Muscle of arm (tissue), 14 donors: ENCODE data around the gene CAT. TPM values are rescaled to one million over a fixed set of nuclear protein-coding genes. Genes with fewer than 3 reads are reported as not detected.

Experiments used
- DNase-seq: peaks from one replicate; pipeline ENCODE4 v3.0.0-alpha.2; 2013
- long read RNA-seq, 11 donors: transcript quantifications; one replicate each; lab custom pipeline, GENCODE V29; 2026
- polyA plus RNA-seq, 12 donors: library from polyadenylated mRNA; unstranded; fragments of 120-200 nt; gene quantifications; one replicate each; pipeline ENCODE4 v1.2.1, GENCODE V29; 2013; ENCODE audit not compliant: insufficient read length in 12 of 12

The CAT gene
- 10 to 100 TPM in 11 of 12 donors, not detected in 1; 55.6 to 84.2 (median 67.3) TPM for polyA plus RNA-seq
- long read RNA-seq, donor 1, transcript CAT-205 (2 exons, 508 nt): minor isoform, 6 of 65 reads
- long read RNA-seq, donor 1, transcript CAT-201 (13 exons, 2,302 nt): major isoform, 30 of 65 reads
- long read RNA-seq, donor 1, partial matches to known transcripts: 29 of 65 reads
- long read RNA-seq, donor 1, other reads (novel, unspliced or antisense): 0 of 65 reads
- long read RNA-seq, donor 2, transcript CAT-201 (13 exons, 2,302 nt): major isoform, 40 of 42 reads
- long read RNA-seq, donor 2, partial matches to known transcripts: 0 of 42 reads
- long read RNA-seq, donor 2, other reads (novel, unspliced or antisense): 0 of 42 reads
- long read RNA-seq, donor 3, transcript CAT-201 (13 exons, 2,302 nt): major isoform, 10 of 17 reads
- long read RNA-seq, donor 3, partial matches to known transcripts: 7 of 17 reads
- long read RNA-seq, donor 3, other reads (novel, unspliced or antisense): 0 of 17 reads
- long read RNA-seq, donor 4, transcript CAT-201 (13 exons, 2,302 nt): major isoform, 5 of 6 reads
- long read RNA-seq, donor 4, partial matches to known transcripts: 0 of 6 reads
- long read RNA-seq, donor 4, other reads (novel, unspliced or antisense): 0 of 6 reads
- long read RNA-seq, donor 5: 0 reads
- long read RNA-seq, donor 6, transcript CAT-201 (13 exons, 2,302 nt): major isoform, 10 of 21 reads
- long read RNA-seq, donor 6, partial matches to known transcripts: 11 of 21 reads
- long read RNA-seq, donor 6, other reads (novel, unspliced or antisense): 0 of 21 reads
- long read RNA-seq, donor 7, transcript CAT-201 (13 exons, 2,302 nt): major isoform, 7 of 7 reads
- long read RNA-seq, donor 7, partial matches to known transcripts: 0 of 7 reads
- long read RNA-seq, donor 7, other reads (novel, unspliced or antisense): 0 of 7 reads
- long read RNA-seq, donor 8, transcript CAT-201 (13 exons, 2,302 nt): major isoform, 22 of 38 reads
- long read RNA-seq, donor 8, partial matches to known transcripts: 14 of 38 reads
- long read RNA-seq, donor 8, other reads (novel, unspliced or antisense): 0 of 38 reads
- long read RNA-seq, donor 9, transcript CAT-201 (13 exons, 2,302 nt): major isoform, 9 of 9 reads
- long read RNA-seq, donor 9, partial matches to known transcripts: 0 of 9 reads
- long read RNA-seq, donor 9, other reads (novel, unspliced or antisense): 0 of 9 reads
- long read RNA-seq, donor 10, transcript CAT-201 (13 exons, 2,302 nt): major isoform, 18 of 24 reads
- long read RNA-seq, donor 10, partial matches to known transcripts: 5 of 24 reads
- long read RNA-seq, donor 10, other reads (novel, unspliced or antisense): 0 of 24 reads
- long read RNA-seq, donor 11, transcript CAT-201 (13 exons, 2,302 nt): major isoform, 20 of 21 reads
- long read RNA-seq, donor 11, partial matches to known transcripts: 0 of 21 reads
- long read RNA-seq, donor 11, other reads (novel, unspliced or antisense): 0 of 21 reads

GRCh38 chr11:34438529-34439507, at the start of gene CAT:
CAT (plus strand) TSS chr11:34438934; CDS start chr11:34439014, 80 bp downstream.
- DNase-seq: peak; percentile 98

- no peak for DNase-seq
Observed at GRCh38 chr11:34394771-34395300, 43.9 kb upstream of the CAT start.

DNA sequence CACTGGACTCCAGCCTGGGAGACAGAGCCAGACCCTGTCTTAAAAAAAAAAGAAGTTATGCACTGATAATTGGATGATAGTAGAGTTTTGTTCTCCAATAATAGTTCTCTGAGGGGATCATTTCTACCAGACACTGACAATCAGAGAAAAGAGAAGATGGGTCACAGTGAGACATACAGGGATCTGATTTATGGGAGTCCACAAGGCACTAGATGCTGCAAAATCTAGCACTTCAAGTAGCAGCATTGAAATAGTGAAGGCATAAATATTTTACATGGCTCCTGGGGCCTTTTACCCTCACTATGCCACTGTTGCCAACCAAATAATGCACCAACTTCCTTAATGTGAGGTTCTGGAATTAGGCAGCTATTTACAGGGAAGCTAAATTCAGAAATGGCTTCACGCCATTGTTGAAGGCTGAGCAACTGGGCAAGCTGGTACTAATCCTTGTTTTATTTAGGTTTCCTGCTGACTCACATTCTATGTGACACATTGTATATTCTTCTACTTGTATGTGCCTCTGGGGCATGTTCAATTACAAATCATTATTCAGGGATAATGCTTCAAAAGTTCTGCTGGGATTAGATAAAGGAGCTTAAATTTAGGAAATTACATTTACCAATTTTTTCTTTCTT, 42.7 kb upstream of the CAT start:
- no peak for DNase-seq

GRCh38 chr11:34397120-34397519, 41.6 kb upstream of the CAT start:
- DNase-seq: no peak

DNA sequence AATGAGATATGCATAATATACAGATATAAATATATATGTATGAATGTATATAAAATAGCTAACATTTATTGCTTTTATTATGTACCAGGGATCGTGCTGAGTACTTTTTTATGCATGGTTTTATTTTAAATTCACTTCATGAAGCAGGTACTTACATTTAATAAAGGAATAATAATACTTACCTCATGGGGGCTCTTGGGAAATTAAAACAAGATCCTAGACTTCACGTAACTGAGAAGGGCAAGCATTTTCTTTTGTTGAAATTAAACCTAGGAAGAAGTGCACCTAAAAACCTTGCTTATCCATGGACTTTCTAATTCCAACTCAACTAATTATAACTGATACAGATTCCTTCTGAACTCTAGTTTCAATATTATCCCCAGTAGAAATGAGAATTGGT, 40.9 kb upstream of the CAT start:
- no peak for DNase-seq

DNA sequence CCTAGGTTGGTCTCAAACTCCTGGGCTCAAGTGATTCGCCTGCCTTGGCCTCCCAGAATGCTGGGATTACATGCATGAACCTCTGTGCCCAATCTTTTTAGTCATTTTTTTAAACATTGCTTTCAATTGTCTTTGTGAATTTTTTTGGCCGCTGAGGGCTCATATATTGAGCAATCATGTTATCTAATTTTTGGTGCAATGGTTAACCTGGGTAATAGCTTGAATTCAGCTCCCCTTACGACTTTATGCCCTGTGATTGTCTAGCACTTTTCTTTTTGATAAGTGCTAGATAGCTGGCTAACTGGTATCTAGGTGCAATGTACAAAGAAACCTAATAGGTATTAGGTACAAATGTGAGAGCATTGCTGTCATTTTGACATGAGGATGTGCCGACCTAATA, 35.3 kb upstream of the CAT start:
- DNase-seq: no peak

DNA sequence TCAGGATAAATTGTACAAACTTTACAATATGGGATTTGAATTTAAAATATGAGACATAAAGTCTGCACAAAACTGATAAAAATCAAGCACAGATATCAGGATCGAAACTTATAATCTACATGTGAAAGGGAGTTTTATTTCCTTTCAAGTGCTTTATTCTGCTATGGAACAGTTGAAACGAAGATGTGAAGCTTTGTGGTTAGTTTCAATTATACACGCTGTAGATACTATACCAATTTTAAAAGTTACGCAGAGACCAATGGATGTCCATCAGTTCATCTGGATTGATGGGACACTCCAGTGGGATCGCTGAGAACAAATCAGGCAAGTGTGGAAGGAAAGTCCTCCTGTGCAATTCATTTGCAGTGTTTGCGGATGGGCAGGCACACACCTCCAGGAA, 34.5 kb upstream of the CAT start:
- DNase-seq: no peak

DNA sequence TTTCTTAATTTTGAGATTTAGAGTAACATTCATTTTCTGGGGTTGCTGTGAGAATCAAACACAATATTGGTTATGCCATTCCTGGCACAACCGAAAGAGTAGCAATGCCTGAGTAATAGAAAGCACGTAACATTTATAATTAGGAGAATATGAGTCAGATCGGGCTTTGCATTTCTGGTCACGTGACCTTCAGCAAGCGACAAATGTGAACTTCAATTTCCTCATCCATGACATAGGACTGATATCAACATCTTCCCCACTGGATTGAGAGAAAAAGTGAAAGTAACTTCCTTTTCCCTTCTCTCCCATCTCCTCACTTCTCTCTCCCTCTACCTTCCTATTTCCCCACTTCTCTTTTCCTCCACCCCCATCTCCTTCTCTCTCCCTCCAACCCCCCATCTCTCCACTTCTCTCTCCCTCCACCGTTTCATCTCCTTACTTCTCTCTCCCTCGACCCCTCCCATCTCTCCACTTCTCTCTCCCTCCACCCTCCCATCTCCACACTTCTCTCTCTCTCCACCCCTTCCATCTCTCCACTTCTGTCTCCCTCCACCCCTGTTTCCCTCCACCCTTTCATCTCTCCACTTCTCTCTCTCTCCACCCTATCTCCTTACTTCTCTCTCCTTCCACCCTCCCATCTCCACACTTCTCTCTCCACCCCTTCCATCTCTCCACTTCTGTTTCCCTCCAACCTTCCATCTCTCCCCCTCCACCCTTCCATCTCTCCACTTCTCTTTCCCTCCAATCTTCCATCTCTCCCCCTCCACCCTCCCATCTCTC, 33.5 kb upstream of the CAT start:
- DNase-seq: no peak

DNA sequence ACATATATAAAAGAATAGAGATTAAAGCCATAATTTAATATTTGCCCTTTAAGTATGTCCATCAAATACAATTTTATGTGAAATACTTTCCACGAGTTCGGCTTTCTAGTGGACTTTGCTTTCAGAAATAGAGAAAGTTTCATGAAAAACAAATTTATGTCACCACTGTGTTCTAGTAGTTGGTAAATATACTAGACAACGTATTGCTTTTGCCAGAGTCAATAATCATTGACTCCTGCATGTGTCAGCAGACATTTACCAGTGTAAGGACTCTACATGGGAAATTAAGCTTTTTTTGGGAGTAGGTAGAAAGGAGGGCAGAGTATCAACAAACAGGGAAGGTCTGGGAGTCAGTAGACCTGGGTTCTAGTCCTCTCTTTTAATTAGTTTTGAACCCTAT, 32.3 kb upstream of the CAT start:
- no peak for DNase-seq

DNA sequence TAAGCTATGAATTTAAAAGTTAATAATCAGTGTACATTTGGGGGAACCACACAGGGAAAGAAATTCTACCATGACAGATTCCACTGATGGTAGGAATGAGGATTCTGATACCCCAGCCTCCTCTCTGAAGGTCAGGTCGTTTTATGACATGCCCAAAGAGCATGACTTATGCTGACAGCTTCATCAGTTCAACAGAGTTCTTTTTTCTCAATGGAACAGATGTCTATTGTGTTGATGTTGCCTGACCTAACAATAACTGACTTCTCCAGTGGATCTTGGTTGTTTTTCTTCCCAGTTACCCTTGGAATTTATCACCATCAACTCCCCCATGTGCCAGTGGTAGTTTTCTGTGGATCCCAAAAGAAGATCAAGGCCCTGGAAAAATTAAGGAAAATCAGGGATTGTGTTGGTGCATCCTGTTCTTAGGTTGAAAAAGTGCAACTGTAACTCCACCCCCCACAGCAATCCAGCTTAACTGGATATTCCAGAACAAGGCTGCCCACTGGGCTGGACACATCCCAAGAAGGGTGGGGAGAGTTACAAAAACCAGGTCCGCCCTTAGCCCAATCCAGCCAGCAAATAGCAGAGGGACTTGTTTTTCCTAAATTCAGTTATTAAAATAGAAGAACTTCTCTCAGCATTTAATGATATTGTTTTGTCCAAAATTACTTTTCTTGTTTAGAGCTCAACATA, 31.5 kb upstream of the CAT start:
- DNase-seq: no peak

DNA sequence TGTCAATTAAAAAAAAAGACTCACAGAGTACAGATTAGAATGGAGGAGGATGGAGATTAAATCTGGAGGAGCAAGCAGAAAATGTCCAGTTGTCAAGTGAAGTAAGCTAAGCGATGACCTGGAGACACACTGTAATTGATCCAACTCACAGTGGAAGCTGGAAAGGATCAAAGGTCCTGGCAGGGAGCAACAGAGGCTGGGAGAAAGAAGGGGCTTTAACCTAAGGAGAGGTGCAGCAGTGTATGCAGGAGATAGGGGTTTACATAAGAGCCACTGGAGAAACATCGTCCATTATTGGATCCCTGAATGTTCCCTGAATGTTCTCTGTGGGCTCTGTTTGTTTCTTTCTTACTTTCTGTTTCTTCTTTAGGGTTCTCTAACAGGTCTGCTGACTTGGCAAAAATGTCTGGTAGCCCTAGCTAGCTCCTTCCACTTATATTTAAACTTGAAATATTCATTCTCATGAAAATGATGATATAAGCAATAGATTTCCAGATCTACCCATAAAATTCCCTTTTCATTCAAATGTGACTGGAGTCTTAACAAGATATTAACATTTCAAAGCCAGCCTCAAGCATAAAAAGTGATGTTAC, 30.1 kb upstream of the CAT start:
- DNase-seq: no peak

DNA sequence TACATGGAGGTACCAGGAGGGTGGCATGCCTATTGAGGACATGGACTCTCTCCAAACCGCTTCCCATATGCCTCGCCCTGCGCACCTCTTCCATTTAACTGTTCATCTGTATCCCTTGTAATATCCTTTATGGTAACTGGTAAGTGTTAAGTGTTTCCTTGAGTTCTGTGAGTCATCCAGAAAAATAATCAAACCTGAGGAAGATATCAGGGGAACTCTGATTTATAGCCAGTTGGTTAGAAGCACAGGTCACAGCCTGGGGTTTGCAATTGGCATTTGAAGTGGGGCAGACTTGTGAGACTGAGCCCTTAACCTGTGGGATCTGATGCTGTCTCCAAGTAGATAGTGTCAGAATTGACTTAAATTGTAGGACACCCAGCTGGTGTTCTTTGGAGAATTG, 27.6 kb upstream of the CAT start:
- DNase-seq: no peak

DNA sequence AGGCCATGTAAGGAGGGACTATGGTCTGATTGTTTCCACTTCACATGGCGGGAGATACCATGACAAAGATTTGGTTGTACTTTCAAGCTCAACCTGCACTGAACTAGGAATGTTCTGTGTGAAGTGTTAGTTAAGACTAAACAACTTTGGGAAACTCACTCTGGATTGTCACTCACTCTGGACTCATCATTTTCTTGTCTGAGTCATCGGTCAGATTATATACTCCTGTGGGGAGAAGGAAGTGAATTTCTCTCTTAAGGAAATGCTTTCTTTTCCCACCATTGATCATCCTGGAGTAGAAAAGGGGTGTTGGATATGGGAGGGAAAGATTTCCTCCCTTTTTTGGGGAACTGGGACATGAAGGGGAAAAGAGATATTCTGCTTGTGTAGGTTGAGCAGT, 26.9 kb upstream of the CAT start:
- no peak for DNase-seq

DNA sequence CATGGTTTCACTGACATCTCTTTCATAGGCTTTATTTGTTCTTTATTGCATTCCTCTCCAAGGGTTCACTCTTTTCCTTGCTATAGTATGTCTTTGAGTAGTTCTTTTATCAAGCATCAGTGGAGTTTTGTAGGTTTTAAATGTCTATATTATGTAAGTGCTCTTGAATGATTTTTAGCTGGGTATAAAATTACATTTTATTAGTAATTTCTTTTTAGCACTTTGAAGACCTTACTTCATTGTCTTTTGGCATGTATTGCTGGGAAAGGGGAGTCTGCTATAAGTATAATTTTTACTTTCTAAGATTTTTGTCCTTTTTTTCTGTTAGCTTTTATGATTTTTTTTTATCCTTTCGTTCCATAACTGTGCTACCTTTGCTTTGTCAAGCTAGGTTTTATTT, 25.5 kb upstream of the CAT start:
- DNase-seq: no peak

- DNase-seq: no peak
Observed at GRCh38 chr11:34415538-34415937, 23.2 kb upstream of the CAT start.

DNA sequence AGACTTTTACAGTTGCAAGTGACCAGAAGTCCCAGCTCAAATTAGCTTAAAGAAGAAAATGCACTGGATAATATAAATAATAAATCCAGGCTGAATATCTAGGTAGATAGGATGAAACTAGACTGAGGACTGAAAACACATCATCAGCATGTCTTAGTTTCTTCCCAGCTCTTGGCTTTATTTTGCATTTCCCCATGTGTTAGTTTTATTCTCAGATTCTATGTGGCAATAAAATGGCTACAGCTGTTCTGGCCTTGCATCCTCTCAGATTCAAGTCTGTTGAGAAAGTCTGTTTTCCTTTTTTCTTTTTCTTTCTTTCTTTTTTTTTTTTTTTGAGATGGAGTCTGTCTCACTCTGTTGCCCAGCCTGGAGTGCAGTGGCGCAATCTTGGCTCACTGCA, 22.6 kb upstream of the CAT start:
- DNase-seq: no peak

DNA sequence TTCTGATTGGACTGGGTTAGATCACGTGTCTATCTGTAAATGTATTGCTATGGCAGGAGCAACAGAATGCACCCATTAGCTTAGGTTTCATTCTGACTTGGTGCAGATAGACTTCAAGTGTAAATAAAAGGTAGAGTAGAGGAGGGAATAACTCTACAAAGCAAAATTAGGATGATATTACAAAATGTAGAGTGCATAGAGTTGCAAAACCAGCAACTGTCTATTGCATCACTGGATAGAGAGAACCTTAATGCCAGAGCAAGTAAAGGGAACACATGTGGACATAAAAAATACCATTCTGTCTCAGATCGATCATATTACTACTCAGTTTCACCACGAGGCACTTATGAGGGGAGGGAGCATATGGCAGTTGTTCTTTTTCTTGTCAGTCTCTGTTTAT, 22.0 kb upstream of the CAT start:
- DNase-seq: no peak

- DNase-seq: no peak
Observed at GRCh38 chr11:34417202-34417601, 21.5 kb upstream of the CAT start.
